DLD1 (cell line): ENCODE data around the gene XCL1.

Source experiments
- in situ Hi-C: cut with HindIII; loops from 2 replicates; pipeline ENCODE4 v1.10.0; 2017; ENCODE audit warnings: low sequenced_read_pairs

The XCL1 gene

GRCh38 chr1:168603501-168604110 lies 27.2 kb downstream of the XCL1 start:
- in situ Hi-C loops, result no loop called here

DNA sequence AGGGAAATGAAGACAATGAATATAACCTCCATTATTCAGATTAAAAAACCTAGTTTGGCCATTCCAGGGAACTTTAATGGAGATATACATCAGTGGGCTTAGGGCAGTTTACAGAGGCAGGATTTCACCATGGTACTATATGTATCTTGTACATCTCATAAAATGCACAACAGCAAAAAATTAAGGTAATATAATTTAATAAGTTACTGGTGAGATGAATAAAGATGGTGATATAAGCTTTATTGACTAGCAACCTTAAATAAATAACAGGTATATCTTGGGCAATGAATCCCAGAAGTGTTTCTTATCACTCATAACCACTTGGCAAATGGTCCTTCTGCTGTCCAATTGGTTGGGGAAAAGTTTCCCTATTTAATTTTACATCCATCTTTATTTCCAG lies 29.0 kb downstream of the XCL1 start:
- in situ Hi-C loops, result no loop called here

DNA sequence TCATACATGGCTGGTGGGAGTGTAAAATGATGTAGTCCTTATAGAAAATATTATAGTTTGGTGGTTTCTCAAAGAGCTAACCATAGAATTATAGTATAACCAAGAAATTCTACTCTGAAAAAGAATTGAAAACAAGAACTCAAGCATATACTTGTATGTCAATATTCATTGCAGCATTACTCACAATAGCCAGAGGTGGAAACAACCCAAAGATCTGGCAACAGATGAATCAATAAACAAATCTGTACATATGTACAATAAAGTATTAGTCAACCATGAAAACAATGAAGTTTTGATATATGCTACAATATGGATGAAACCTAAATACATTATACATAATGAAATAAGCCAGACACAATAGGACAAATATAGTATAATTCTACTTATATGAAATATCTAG lies 29.7 kb downstream of the XCL1 start:
- in situ Hi-C loops, result no loop called here

DNA sequence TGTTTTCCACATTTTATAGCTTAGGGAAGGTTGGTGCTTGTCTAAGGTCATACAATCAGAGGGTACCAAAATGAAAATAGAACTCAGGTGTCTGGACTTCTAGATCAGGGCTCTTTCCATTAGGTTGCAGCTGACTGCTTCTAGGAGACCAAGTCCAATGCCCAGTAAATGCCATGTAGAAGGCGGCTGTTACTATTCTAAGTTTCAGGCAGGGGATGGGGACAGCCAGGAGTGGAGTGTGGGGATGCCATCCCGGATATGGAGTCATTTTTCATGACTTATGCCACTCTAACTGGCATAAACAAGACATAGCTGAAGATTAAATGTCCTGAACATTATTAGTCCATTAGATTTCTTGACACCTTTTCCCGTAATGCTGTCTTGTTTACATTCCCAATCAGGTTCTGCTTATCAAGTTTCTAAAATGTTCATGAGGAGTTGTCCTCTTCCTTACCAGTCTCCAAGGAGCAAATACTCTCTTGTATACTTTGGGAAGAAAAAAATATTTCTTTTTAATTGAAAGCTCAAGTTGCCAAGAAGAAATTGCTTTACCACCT lies 31.5 kb downstream of the XCL1 start:
- in situ Hi-C loops, result no loop called here

DNA sequence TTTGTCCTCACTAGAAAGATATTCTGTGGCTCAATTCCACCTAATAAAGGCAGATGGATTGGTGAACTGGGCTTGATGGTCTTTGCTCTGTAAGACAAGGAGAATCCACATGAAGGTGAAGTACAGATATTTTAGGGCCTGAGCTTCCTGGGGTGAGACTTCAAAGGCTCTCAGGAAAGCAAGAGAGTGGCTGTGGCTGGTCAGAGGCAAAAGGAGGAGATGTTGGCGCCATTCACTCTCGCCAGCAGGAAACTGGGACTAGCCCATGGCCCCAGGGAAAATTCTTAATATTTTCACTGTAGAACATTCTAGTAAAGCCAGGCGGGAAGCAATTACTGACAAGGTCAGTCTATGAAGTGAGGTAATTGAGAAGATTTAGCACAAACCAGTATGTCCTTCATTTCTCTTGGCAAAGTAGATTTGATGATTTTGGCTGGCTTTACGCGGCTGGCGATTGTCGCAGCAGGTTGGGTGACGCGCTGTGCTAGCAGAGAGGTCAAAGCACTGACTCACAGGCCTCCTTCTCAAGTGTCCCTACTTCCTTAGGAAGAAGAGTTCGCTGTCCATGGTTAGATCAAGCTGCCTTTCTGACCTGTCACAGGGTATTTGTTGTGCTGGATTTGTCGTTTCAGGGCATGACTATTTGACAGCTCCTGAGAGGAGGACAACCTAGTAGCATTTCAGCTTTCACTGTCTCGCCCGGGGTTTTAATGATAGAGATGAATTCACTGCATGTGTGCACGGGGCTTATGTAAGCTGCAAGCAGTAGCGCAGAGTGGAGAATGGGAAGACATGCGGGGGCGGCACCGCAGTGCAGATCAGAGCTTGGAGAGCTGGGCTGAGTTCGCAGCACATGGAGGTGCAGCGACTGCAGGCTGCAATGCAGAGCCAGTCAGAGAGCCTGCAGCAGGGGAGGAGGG lies 32.7 kb downstream of the XCL1 start:
- in situ Hi-C loops, result no loop called here

- in situ Hi-C loops, result no loop called here
Measured at GRCh38 chr1:168609741-168610510, 33.5 kb downstream of the XCL1 start.

- in situ Hi-C loops, result no loop called here
Measured at GRCh38 chr1:168613038-168613451, 36.6 kb downstream of the XCL1 start.

GRCh38 chr1:168613691-168614231 lies 37.4 kb downstream of the XCL1 start:
- in situ Hi-C loops, result no loop called here

DNA sequence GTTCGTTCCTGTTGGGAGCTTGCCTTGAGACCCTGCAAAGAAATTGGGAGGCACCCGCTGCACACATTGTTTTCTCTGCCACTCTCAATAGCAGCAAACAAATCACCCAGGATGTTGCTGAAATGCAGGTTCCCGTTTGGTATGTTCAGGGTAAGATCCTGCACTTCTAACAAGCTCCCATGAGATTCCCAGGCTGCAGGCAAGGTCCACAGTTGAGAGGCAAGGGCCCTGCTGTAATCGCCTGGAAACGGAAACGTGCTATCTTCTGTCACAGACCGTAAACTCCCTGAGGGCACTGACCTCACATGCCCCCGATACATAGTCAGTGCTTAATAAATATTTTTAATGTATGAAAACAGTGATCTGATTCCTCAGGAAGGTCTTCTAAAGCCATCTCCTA lies 37.8 kb downstream of the XCL1 start:
- in situ Hi-C loops, result no loop called here

GRCh38 chr1:168615965-168616364 lies 39.6 kb downstream of the XCL1 start:
- in situ Hi-C loops, result no loop called here

GRCh38 chr1:168617974-168618750 lies 41.8 kb downstream of the XCL1 start:
- in situ Hi-C loops, result no loop called here

- in situ Hi-C loops, result no loop called here
Measured at GRCh38 chr1:168618886-168619285, 42.5 kb downstream of the XCL1 start.

DNA sequence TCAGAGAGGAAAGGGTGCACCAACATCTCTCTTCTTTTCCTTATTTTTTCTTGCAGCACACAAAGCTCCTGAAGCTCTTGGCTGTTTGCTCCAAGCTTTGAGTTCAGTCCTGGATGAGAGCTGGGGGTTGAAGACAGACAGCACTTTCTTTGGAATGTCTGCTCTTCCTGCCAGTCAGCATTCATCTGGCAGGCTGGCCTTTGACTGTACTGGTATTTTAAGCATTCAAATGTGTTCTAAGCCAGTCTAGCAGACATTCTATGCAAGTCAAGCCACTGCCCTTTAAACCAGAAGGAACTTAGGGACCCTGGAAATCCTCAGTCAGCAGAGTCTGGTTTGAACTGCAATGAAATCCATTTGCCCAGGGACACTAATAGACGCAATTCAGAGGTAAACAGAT lies 45.0 kb downstream of the XCL1 start:
- in situ Hi-C loops, result no loop called here

GRCh38 chr1:168623003-168623828 lies 46.8 kb downstream of the XCL1 start:
- in situ Hi-C loops, result no loop called here

DNA sequence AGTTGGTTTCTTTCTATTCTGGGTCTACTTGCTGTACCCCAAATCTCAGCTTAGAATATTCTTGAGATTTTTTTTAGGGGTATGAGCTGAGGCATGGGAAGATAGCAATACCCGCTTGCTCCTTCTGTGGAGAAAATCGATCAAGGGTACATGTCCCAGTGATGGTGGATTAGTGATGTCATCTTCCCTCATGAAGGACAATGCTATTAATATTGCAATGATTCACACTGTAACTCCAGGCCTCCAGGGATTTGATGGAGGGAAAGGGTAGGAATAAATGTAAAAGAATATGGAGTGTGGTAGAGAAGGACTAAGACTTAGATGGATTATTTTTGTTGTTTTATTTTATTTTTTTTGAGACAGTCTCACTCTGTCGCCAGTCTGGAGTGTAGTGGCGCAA lies 47.4 kb downstream of the XCL1 start:
- in situ Hi-C loops, result no loop called here

- in situ Hi-C loops, result loop anchor here (25.0 kb wide), 1 partner anchor 511 kb away; no protein-coding TSS in a partner anchor
Measured at GRCh38 chr1:168626326-168626725, 49.9 kb downstream of the XCL1 start.

DNA sequence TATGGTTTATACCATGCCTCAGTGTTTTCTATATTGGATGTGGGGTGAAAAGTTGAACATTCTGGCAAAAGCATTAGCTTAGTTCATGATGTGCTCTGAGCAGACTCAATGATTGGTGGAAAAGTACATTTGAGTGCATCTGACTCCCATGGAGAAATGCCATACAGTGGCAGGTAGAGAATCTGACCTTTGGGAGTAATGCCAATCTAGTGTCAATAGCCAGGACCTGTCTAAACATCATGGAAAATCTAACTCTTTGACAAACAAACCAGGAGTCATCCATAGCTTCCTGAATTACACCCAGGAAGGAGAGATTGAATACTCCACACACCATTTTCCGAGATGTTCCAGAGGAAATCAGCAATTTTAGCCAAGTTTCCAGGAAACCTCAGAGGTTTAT lies 51.0 kb downstream of the XCL1 start:
- in situ Hi-C loops, result loop anchor here (25.0 kb wide), 1 partner anchor 510 kb away; no protein-coding TSS in a partner anchor

GRCh38 chr1:168628807-168629206 lies 52.4 kb downstream of the XCL1 start:
- in situ Hi-C loops, result loop anchor here (25.0 kb wide), 1 partner anchor 508 kb away; no protein-coding TSS in a partner anchor

GRCh38 chr1:168629466-168629865 lies 53.1 kb downstream of the XCL1 start:
- in situ Hi-C loops, result loop anchor here (25.0 kb wide), 1 partner anchor 508 kb away; no protein-coding TSS in a partner anchor
